ENCODE data around the gene STARD9. TPM values are rescaled to one million over a fixed set of nuclear protein-coding genes. Genes with fewer than 3 reads are reported as not detected.
A peak's percentile ranks its signal among the peaks of the same experiment; 100 is the strongest.

STARD9 gene
- total and polyA plus RNA-seq, 2 of the 13 experiments (the other 11 are each of a cell fraction or from before 2014, with no cell fraction given) = 5.3 to 7.5 TPM

- no peak for TF ChIP-seq ZHX1 (CRISPR knock-in tag; IDR thresholded peaks at IDR 0.05; ENCODE audit: low read depth)
- TF ChIP-seq PTBP1 (IDR thresholded peaks at IDR 0.05; ENCODE audit: low read depth, low read length, poor library complexity, severe bottlenecking) = no peak
- no peak for TF ChIP-seq NONO (IDR thresholded peaks at IDR 0.05)
- TF ChIP-seq NONO (CRISPR knock-in tag; conservative IDR thresholded peaks at IDR 0.05) = no peak
- TF ChIP-seq ZBTB49 (CRISPR knock-in tag; IDR thresholded peaks at IDR 0.05; ENCODE audit: borderline replicate concordance) = no peak
- TF ChIP-seq EHMT2 (IDR thresholded peaks at IDR 0.05; ENCODE audit: borderline replicate concordance, low read depth, low read length) = peak; percentile 82; the same call in 1 of the 2 replicates
- TF ChIP-seq ZNF530 (CRISPR knock-in tag; IDR thresholded peaks at IDR 0.05; ENCODE audit: low read depth) = no peak
- TF ChIP-seq NFAT5 (CRISPR knock-in tag; IDR thresholded peaks at IDR 0.05) = no peak
- TF ChIP-seq ZBTB44 (CRISPR knock-in tag; IDR thresholded peaks at IDR 0.05) = no peak
- TF ChIP-seq ZNF749 (CRISPR knock-in tag; IDR thresholded peaks at IDR 0.05; ENCODE audit: borderline replicate concordance) = no peak
- TF ChIP-seq CHD4 (IDR thresholded peaks at IDR 0.05; ENCODE audit: borderline replicate concordance, low read length) = peak; percentile 81
- TF ChIP-seq PCBP2 (optimal IDR thresholded peaks at IDR 0.05; ENCODE audit: low read depth, low read length, poor library complexity, severe bottlenecking) = no peak
- no peak for TF ChIP-seq ZMAT5 (CRISPR knock-in tag; IDR thresholded peaks at IDR 0.05; ENCODE audit: borderline replicate concordance, low read depth)
- TF ChIP-seq ZNF614 (CRISPR knock-in tag; IDR thresholded peaks at IDR 0.05; ENCODE audit: borderline replicate concordance) = no peak
- no peak for TF ChIP-seq ZNF660 (CRISPR knock-in tag; IDR thresholded peaks at IDR 0.05; ENCODE audit: borderline replicate concordance, low read depth)
Observed at GRCh38 chr15:42591238-42591934, 16.0 kb downstream of the STARD9 start (continued).
